GM18519 (cell line): Measurements from ENCODE around the gene KRTAP10-9.
"Not testable (repeated sequence)": the region's sequence is repeated elsewhere in the genome, so short reads cannot be mapped to it uniquely, and the experiment has no call there.

Experiments
- ATAC-seq: cut with Tn5 transposase; IDR thresholded peaks from one replicate; pipeline ENCODE4 v1.9.1; 2021; ENCODE audit warnings: mild to moderate bottlenecking, moderate library complexity; ENCODE audit not compliant: unreplicated experiment, low FRiP score

KRTAP10-9 gene

DNA sequence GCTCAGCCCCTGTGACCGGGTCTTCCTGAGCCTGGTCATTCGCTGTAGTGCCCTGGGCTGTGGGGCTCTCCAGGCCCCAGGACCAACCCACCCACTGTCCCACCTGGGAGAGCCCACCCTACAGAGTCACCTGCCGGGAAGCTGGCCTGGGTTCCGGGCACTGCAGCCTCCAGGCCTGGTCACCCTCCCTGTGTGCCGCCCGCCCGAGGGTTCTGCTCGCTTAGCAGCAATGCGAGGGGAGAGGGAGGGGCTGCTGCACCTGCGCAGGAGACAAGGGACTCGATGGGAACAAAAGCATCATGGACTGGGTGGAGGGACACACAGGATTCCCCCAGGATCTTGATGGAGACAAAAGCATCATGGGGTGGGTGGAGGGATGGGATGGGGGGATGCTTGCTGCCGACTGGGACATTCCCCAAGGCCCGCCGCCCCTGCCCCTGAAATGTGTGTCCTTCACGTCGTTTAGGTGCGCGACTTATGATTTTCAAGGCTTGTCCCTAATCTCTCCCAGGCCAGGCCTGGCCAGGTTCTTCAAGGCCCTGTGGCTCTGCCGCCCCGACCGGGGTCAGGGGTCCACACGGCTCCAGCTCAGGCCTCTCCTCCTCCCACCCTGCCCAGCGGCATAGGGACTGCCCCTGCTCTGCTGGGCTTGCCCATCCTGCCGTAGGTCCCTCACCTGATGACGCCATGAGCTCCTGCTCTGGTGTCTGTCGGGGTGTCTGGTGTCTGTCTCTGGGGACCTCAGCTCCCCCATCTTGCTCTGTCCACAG lies 13.3 kb upstream of the KRTAP10-9 start:
- ATAC-seq: no peak

DNA sequence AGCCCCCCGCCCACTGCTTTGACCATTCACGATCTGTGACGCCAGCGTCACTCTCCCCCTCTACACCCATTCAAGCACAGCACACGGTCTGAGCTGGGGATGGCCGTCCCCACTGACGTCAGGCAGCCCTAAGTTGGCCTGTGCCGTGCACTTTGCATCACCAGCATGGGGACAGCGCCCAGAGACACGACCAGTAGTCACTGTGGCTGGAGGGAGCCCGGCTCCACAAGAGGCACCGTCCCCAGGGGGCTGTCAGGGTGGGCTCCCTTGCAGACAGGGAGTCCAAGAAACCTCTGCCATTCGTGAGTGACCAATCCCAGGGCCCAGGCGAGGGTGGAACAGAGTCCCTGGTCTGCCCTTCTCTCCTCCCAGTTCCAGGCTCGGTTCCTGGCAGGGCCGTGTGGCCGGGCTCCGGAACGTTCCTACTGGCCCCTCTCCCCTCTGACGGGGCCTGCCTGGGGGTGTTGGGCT lies 12.7 kb upstream of the KRTAP10-9 start:
- no peak for ATAC-seq

DNA sequence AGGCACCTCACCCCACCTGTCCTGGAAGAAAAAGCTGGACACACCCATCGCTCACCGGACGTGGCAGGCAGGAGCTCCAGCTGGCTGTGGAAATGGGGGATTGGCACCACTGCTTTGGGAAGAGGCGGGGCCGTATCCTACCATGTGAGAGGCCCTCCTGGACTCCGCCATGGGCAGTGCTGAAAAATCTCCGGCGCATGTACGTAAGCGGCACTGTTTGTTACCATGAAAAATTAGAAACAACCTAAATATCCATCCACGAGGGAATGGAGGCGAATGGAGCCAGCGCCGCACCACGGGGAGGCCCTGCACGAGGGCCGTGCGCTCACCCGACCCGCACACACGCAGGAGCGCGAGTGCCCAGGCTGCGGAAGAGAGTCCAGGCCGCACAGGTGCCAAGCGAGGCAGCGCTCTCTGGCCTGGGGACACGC lies 11.9 kb upstream of the KRTAP10-9 start:
- no peak for ATAC-seq

DNA sequence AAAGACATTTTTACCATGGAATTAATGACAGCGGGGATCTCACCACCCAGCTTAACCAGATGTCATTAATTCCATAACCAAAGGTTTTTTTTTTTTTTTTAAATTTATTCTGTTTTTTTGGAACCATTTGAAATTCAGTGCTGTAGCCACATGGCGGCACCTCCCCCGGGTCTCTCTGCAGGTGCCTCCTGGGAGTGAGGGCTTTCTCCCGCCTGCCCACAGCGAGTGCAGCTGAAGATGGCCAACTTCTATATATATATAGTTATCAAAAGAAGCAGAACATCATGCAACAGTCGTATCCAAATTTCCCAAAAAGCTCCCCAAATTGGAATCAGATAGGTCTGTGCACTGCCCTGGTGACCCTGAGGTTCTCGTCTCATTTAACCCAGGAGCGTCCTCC lies 11.4 kb upstream of the KRTAP10-9 start:
- ATAC-seq: no peak

DNA sequence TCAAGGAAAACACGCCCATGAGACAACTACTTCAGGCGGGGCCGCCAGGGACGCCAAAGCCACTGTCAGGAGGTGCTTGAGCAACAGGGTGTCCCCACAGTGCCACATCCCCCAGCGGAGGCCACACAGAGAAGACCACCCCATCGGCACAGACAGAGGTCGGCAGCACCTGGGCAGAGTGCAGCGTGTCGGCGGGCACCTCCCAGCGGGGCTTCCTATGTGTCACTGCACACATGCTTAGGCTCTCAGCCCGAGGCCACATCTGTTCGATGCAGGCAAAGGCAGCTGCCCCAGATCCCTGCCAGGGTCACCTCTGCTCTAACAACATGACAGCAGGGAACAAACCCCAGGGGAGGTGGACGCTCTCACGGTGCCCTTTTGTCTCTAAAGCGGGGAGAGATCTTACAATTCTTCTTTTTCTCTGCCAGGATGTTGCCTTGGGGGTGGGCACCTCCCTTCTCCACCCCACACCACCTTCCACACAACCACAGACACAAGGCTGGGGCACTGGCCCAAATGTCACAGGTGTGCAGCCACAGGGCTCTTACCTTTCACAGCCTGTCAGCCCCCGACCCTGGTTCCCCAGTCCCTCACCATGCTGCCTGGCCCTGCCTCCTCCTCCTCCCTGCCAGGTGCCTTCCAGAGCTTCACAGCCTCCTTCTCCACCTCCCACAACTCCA lies 10.8 kb upstream of the KRTAP10-9 start:
- no peak for ATAC-seq

DNA sequence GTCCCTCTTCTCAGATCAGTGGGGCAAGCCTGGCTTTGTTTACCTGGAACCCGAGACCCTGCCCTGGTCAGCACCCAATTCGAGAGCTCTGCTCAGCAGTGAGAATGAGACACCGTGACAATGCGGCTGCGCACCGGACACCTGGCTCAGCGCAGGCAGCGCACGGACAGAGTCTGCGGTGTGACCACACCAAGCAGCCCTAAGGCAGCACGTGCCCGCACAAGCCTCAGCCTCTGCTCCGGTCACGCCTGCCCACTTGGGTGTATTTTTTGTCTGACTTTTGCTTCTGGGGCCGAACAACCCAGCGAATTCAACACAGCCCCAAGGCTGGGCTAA lies 10.3 kb upstream of the KRTAP10-9 start:
- ATAC-seq: no peak

DNA sequence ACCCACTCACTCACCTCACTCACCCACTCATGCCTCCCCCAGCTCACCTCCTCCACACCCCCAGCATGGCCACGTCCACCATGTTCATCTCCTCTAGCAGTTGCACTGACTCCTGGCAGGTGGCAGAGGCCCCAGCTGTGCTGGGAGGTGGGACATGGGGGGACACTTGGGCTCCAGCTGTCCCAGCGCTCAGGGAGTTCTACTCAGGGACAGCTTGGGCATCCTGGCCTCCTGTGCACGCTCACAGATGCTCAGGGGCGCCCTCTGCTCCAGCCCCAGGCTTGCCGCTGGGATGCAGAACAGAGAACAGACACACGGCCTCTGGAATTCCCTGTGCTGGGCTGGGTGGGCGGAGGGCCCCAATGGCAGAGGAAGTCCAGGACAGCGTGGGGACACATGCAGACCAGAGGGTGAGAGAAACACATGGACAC lies 9.8 kb upstream of the KRTAP10-9 start:
- ATAC-seq: no peak

DNA sequence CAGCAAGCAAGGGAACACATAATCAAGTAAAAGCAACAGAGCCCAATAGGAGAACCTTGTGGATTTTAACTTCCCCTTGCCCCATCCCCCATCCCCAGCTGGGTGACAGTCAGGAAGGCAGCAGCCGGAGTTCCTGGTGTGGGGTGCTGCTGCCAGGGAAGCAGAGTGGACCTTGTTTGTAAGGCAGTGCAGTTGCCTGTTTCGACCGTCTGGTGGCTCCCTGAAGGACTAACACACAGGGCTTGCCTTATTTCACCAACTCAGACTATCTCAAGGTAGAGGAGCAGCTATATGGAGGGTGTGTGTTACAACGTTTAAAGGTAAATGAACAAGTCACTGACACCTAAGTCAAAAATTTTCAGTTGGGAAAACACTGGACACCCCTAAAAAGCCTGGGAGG lies 8.4 kb upstream of the KRTAP10-9 start:
- no peak for ATAC-seq

DNA sequence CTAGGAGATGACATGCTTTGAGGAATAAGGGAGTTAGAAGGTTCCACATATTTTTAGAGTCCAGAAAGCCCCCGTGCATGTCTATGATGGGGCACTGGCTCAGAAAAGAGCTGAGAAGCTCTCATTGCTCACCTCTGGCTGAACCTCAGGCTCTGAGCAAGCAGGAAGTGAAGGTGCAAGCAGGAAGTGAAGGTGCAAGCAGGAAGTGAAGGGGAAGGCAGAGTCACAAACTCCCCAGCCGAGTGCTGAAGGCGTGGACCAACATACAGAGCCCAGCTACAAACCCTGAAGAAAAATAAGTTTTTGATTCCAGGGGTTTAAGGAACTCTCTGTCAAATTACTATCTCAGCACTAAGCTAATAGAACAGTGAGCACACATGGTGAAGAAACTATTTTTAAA lies 8.0 kb upstream of the KRTAP10-9 start:
- ATAC-seq: no peak

DNA sequence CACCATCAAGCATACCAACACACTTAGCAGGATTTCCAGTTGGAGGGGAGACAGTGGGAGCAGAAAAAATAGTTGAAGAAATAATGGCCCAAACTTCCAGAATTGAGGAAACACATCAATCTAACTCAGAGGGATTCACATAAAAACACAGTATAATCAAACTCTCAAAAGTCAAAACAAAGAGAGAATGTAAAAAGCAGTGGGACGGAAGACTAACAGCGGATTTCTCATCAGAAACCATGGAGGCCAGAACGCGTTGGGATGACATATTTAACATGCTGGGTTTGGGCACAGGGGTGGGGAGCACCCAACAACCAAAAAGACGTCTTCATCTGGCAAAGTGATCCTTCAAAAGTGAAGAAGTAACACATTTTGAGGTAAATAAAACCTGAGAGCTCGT lies 7.0 kb upstream of the KRTAP10-9 start:
- ATAC-seq: no peak

DNA sequence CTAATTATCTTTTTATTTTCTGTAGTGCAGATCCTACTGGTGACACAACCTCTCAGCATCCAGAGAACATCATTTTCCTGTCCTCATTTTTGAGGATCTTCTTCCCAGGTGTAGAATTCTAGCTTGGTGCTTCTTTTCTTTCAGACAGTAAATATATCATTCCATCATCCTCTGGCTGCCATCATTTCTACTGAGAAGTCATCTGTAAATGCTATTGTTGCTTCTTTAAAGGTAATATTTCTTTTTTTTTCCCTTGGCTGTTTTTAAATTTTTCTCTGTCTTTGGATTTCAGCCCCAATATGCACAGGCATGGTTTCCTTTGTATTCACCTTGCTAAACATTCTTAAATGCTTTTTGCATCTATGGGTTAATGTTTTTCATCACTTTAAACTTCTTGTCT lies 3.3 kb upstream of the KRTAP10-9 start:
- no peak for ATAC-seq

DNA sequence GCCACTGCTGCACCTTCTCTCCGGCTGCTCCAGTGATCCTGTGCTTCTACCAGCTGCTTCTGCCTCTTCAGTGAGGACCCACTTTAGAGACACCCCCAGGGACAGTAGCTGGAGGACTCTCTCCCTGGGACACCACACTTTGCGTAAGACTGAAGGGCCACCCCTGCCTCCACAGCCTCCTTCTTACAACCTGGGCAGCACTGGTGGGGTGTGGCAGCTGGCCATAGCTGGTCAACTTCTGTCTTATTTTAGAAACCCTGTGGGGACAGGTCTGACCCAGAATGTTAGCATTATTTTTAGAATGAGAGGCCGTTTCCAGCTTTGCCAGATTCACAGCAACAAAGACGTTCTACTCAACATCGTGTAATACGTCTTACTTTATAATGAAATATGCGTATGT lies 1.1 kb upstream of the KRTAP10-9 start:
- no peak for ATAC-seq

DNA sequence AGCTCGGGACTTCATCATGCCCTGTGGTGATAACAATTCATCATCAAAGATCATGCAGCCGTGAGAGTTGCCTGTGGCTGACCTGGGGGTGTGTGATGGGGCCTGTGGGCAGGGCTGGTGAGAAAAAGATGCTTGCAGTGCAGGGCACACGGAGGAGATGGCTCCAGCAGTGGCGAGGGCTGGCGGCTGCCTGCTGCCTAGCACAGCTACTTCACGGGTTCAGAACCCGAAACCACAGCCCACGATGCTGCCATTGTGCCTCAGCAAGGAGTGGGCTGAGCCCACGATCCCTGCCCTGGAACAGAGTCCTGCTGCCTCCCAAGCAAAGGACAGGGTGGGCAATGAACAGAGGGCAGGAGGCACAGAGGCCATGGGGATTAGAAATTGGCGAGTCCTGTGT lies 631 bp upstream of the KRTAP10-9 start:
- no peak for ATAC-seq

DNA sequence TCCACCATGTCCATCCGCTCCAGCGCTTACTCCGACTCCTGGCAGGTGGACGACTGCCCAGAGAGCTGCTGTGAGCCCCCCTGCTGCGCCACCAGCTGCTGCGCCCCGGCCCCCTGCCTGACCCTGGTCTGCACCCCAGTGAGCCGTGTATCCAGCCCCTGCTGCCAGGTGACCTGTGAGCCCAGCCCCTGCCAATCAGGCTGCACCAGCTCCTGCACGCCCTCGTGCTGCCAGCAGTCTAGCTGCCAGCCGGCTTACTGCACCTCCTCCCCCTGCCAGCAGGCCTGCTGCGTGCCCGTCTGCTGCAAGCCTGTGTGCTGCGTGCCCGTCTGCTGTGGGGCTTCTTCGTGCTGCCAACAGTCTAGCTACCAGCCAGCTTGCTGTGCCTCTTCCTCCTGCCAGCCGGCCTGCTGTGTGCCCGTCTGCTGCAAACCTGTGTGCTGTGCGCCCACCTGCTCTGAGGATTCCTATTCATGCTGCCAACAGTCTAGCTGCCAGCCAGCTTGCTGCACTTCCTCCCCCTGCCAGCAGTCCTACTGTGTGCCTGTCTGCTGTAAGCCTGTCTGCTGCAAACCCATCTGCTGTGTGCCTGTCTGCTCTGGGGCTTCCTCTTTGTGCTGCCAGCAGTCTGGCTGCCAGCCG lies 409 bp downstream of the KRTAP10-9 start:
- not testable (repeated sequence) for ATAC-seq

DNA sequence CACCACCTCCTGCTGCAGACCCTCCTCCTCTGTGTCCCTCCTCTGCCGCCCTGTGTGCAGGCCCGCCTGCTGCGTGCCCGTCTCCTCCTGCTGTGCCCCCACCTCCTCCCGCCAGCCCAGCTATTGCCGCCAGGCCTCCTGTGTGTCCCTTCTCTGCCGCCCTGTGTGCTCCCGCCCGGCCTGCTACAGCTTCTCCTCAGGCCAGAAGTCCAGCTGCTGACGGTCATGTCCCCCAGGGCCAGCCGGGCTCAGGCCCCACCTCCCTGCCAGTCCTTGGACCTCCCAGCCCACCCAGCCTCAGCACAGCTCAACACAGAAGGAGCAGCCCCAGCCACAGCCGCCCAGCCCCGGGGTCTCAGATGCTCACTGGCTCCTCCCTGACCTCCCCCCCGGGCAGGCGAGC lies 939 bp downstream of the KRTAP10-9 start:
- not testable (repeated sequence) for ATAC-seq

DNA sequence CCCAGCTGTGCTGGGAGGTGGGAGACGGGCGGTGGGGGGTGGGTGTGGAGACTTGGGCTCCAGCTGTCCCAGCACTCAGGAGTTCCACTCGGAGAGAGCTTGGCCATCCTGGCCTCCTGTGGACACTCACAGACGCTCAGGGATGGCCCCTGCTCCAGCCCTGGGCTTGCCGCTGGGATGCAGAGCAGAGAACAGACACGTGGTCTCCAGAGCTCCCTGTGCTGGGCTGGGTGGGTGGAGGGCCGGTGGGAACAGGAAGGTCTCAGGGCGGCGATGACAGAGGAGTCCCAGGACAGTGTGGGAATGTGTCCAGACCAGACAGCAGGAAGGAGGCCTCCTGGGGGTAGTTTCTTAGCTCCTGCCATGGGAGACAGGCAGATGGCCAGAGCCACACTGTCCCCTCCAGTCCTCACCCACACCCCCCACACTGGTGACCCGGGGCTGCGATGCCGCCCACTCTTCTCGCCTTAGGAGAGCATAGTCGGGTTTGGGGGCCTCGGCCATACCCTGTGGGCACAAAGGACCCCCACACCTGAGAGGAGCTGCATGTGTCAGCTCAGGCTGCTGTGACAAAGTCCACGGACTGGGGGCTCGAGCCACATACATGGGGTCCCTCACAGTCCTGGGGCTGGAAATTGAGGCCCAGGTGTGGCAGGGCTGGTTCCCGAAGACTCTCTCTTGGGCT lies 2.0 kb downstream of the KRTAP10-9 start:
- no peak for ATAC-seq

DNA sequence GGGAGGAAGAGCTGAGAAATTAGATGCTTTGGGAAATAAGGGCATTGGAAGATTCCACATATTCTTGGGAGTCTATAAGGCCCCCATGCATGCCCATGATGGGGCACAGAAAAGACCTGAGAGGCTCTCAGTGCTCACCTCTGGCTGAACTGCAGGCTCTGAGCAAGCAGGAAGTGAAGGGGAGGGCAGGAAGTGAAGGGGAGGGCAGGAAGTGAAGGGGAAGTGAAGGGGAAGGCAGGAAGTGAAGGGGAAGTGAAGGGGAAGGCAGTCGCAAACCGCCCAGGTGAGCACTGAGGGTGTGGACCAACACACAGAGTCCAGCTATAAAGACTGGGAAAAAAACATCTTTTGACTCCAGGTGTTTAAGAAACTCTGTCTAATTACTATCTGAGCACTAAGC lies 3.5 kb downstream of the KRTAP10-9 start:
- ATAC-seq: no peak

DNA sequence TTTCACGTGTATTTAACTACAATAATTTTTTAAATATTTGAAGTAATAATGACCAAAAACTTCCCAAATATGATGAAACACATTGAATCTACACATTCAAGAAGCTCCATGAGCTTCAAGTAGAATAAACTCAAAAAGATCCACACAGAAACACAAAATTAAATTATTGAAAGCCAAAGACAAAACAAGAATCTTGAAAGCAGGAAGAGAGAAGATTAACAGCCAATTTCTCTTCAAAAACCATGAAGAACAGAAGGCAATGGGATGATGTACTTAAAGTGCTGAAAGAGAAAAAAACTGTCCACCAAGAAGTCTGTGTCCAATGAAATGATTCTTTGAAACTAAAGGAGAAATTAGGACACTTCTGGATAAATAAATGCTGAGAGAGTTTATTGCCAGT lies 5.2 kb downstream of the KRTAP10-9 start:
- ATAC-seq: no peak

DNA sequence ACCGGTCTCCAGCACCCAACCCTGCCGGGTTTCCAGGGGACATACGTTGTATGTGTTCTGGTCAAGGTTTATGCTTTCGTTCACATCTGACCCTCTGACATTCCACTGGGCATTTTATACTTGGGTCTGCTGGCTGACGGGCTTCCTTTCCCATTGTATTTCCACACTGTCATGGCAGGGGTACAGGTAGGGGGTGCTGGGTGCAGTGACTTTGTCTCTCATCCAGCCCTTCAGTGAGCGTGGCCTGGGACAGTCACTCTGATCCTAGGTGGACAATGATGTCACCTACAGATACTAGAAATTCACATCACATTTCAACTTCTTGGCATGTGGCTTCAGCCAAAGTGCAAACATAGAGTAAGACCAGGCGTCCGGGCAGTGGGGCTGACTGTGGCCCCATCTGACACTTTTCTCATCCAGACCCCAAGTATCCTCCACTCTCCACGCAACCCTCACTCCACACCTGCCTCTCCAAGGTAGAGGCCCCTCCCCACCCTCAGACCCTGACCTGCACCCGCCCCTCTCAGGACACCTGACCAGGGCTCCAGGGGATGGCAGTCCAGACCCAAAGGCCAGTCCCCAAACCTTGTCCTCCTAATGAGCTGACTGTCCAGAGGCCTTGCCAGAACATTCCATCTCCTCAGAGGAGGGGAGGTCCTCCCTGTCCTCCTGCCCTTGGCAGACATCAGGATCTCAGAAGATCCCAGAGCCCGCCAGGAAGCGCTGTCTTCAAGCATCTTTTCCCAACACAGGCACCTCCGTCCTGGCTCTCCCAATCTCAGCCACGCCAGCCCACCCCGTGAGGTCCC lies 9.5 kb downstream of the KRTAP10-9 start:
- no peak for ATAC-seq
